Lower leg skin (tissue), 3 donors: ENCODE data around the gene GABBR2.

Source experiments
- CTCF ChIP-seq, 3 donors: fragments of 450-650 bp; IDR thresholded peaks; one replicate each; pipeline ENCODE4 v1.5.1; 2016; ENCODE audit warnings: antibody characterized with exemption in 3 of 3, mild to moderate bottlenecking in 3 of 3, moderate library complexity in 2 of 3
- POLR2A ChIP-seq, 2 donors: fragments of 450-650 bp; IDR thresholded peaks; one replicate each; pipeline ENCODE4 v1.6.1; 2016 to 2017; ENCODE audit warnings: antibody characterized with exemption in 2 of 2, mild to moderate bottlenecking in 1 of 2, moderate library complexity in 1 of 2

- no peak for TF ChIP-seq CTCF (IDR thresholded peaks at IDR 0.05)
- no peak for TF ChIP-seq POLR2A (IDR thresholded peaks at IDR 0.05)
These were observed 446.7 kb downstream of the GABBR2 start for GRCh38 chr9:98262056-98262455.
